NOMO-1 (cell line): ENCODE data around the gene CLIC4.
"Not testable (repeated sequence)": the region's sequence is repeated elsewhere in the genome, so short reads cannot be mapped to it uniquely, and the experiment has no call there.

Experiments
- DNase-seq, 2 experiments: peaks; one replicate each; lab custom pipeline; 2025; ENCODE audit not compliant: unreplicated experiment in 2 of 2; lab: John Stamatoyannopoulos, UW

CLIC4 gene

GRCh38 chr1:24871306-24871901, 126.2 kb downstream of the CLIC4 start:
- no peak for DNase-seq

GRCh38 chr1:24872061-24872850, 127.0 kb downstream of the CLIC4 start:
- DNase-seq, result peak; percentile 51 to 89

GRCh38 chr1:24873148-24873547, 127.9 kb downstream of the CLIC4 start:
- no peak for DNase-seq

- no peak for DNase-seq
Measured at GRCh38 chr1:24874056-24874455, 128.8 kb downstream of the CLIC4 start.

GRCh38 chr1:24874611-24875234, 129.5 kb downstream of the CLIC4 start:
- DNase-seq, result no peak

- no peak for DNase-seq
Measured at GRCh38 chr1:24875257-24875656, 130.0 kb downstream of the CLIC4 start.

- no peak for DNase-seq
Measured at GRCh38 chr1:24875991-24876506, 130.8 kb downstream of the CLIC4 start.

- DNase-seq, result no peak
Measured at GRCh38 chr1:24878045-24878444, 132.8 kb downstream of the CLIC4 start.

- DNase-seq, result no peak
Measured at GRCh38 chr1:24878775-24879742, 133.8 kb downstream of the CLIC4 start.

GRCh38 chr1:24881034-24881433, 135.8 kb downstream of the CLIC4 start:
- no peak for DNase-seq

GRCh38 chr1:24884751-24885150, 139.5 kb downstream of the CLIC4 start:
- DNase-seq, result no peak

- DNase-seq, result no peak
Measured at GRCh38 chr1:24886241-24886640, 141.0 kb downstream of the CLIC4 start.

GRCh38 chr1:24888061-24888970, 143.1 kb downstream of the CLIC4 start:
- no peak for DNase-seq

GRCh38 chr1:24888971-24889676, 143.9 kb downstream of the CLIC4 start:
- DNase-seq, result no peak

GRCh38 chr1:24890887-24891286, 145.6 kb downstream of the CLIC4 start:
- no peak for DNase-seq

GRCh38 chr1:24891367-24891766, 146.1 kb downstream of the CLIC4 start:
- DNase-seq, result not testable (repeated sequence)

GRCh38 chr1:24892188-24893153, 147.2 kb downstream of the CLIC4 start:
- no peak for DNase-seq

GRCh38 chr1:24893431-24893830, 148.2 kb downstream of the CLIC4 start:
- DNase-seq, result no peak
